ENCODE measurements around the gene RNF207.

The RNF207 gene

DNA sequence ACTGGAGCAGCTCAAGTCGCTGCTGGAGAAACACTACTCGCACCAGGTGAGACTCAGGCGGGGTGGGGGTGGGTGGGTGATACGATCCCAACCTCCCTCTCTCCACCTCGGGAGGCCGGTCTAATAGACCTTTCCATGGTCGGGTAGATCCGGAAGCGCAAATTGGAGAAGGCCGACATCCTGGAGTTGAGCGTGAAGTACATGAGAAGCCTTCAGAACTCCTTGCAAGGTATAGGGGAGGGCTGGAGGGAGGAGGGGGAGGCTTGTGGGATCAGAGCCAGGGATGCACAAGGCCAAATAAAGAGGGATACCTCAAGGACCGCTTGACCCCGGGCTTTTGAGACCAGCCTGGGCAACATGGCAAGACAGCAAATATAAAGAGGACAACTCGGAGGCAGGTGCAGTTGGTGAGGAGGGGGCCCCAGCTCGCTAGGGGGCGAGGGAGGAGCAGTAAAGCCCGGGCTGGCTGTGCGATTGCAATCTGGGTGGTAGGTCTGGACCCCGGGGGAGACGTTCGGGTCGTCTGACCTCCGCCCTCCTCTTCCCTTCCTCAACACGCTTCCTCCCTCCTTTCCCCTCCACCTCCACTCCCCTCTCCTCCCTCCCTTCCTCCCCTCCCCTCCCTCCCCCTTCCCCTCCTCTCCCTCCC lies 38.6 kb downstream of the RNF207 start:
- Histone ChIP-seq H3K4me2 (ENCODE audit: low read depth, low read length, poor library complexity, severe bottlenecking) (no peak overlapping the region), H4K20me1 (ENCODE audit: low read depth, low read length) (no peaks in the 10 kb centered on the region)

DNA sequence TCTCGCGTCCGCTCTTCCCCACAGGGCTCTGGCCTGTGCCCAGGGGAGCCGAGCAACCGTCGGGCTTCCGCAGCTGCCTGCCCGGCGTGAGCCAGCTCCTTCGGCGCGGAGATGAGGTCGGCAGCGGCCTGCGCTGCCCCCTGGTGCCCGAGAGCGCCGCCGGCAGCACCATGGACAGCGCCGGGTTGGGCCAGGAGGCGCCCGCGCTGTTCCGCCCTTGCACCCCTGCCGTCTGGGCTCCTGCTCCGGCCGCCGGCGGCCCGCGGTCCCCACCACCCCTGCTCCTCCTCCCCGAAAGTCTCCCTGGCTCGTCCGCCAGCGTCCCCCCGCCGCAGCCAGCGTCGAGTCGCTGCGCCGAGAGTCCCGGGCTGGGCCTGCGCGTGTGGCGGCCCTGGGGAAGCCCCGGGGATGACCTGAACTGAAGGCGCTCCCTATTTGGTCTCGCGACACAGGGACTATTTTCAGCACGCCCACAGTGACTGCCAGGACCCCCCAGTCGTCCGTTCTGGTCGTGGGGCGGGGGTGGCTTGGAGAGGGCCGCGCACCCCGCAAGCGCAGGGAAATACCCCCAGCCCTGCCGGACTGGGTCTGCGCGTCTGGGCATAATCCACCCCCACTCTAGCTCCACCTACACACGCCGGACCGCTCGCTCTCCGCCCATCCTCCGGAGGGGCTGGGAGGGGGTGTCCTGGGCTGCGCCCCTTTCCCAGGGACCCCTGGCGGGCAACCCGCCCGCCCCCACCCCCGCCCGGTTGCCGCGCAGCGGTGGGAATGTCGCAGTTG lies 39.4 kb downstream of the RNF207 start:
- Histone ChIP-seq H4K20me1 (ENCODE audit: low read depth, low read length) (no peaks in the 10 kb centered on the region), H2AFZ (ENCODE audit: low read depth, low read length, severe bottlenecking) (no peak overlapping the region), H3K36me3 (ENCODE audit: low read length) (no peaks in the 10 kb centered on the region), H3K4me2 (ENCODE audit: low read depth, low read length, poor library complexity, severe bottlenecking) (no peak overlapping the region), H3K9me2 (replicated peaks; ENCODE audit: insufficient read depth, low read length) (no peaks in the 10 kb centered on the region), H3K9me3 (ENCODE audit: insufficient read depth, low read length) (no peaks in the 10 kb centered on the region), H3K79me2 (ENCODE audit: insufficient read depth, low read length) (no peaks in the 10 kb centered on the region), H3K9ac (ENCODE audit: low read length) (no peak overlapping the region), H3K27me3 (ENCODE audit: low read length) (no peaks in the 10 kb centered on the region), H3F3A (ENCODE audit: insufficient read depth) (no peaks in the 10 kb centered on the region), H3K27ac (ENCODE audit: low read depth, low read length) (no peak overlapping the region), H3K4me3 (ENCODE audit: insufficient read depth, low read length, poor library complexity, severe bottlenecking) (no peak overlapping the region)
- no peak for TF ChIP-seq EZH2phosphoT487 (conservative IDR thresholded peaks at IDR 0.05; ENCODE audit: low read length)
- TF ChIP-seq, protein P1, sequence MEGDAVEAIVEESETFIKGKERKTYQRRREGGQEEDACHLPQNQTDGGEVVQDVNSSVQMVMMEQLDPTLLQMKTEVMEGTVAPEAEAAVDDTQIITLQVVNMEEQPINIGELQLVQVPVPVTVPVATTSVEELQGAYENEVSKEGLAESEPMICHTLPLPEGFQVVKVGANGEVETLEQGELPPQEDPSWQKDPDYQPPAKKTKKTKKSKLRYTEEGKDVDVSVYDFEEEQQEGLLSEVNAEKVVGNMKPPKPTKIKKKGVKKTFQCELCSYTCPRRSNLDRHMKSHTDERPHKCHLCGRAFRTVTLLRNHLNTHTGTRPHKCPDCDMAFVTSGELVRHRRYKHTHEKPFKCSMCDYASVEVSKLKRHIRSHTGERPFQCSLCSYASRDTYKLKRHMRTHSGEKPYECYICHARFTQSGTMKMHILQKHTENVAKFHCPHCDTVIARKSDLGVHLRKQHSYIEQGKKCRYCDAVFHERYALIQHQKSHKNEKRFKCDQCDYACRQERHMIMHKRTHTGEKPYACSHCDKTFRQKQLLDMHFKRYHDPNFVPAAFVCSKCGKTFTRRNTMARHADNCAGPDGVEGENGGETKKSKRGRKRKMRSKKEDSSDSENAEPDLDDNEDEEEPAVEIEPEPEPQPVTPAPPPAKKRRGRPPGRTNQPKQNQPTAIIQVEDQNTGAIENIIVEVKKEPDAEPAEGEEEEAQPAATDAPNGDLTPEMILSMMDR (IDR thresholded peaks at IDR 0.05; ENCODE audit: insufficient read depth, low read length, poor library complexity, severe bottlenecking): peak; percentile 43

More for the DNA sequence above, 38.6 kb downstream of the RNF207 start:
- no peak overlapping the region for H3K4me3 ChIP-seq (ENCODE audit: insufficient read depth, low read length, poor library complexity, severe bottlenecking)
- H3F3A ChIP-seq (ENCODE audit: insufficient read depth): no peaks in the 10 kb centered on the region
- TF ChIP-seq EZH2phosphoT487 (conservative IDR thresholded peaks at IDR 0.05; ENCODE audit: low read length): no peak
- TF ChIP-seq, protein P1 (IDR thresholded peaks at IDR 0.05; ENCODE audit: insufficient read depth, low read length, poor library complexity, severe bottlenecking): no peak
- H3K9me2 ChIP-seq (replicated peaks; ENCODE audit: insufficient read depth, low read length): no peaks in the 10 kb centered on the region
- H2AFZ ChIP-seq (ENCODE audit: low read depth, low read length, severe bottlenecking): no peak overlapping the region
- no peaks in the 10 kb centered on the region for H3K27me3 ChIP-seq (ENCODE audit: low read length)
- H3K9me3 ChIP-seq (ENCODE audit: insufficient read depth, low read length): no peaks in the 10 kb centered on the region
- no peaks in the 10 kb centered on the region for H3K36me3 ChIP-seq (ENCODE audit: low read length)
- no peak overlapping the region for H3K27ac ChIP-seq (ENCODE audit: low read depth, low read length)
- H3K79me2 ChIP-seq (ENCODE audit: insufficient read depth, low read length): no peaks in the 10 kb centered on the region
- H3K9ac ChIP-seq (ENCODE audit: low read length): no peak overlapping the region

GRCh38 chr1:6245869-6246496 lies 40.1 kb downstream of the RNF207 start:
- no peaks in the 10 kb centered on the region for H3K9me2 ChIP-seq (replicated peaks; ENCODE audit: insufficient read depth, low read length)
- no peaks in the 10 kb centered on the region for H3F3A ChIP-seq (ENCODE audit: insufficient read depth)
- no peak overlapping the region for H3K9ac ChIP-seq (ENCODE audit: low read length)
- H3K9me3 ChIP-seq (ENCODE audit: insufficient read depth, low read length): no peaks in the 10 kb centered on the region
- H4K20me1 ChIP-seq (ENCODE audit: low read depth, low read length): no peaks in the 10 kb centered on the region
- TF ChIP-seq, protein P1 (IDR thresholded peaks at IDR 0.05; ENCODE audit: insufficient read depth, low read length, poor library complexity, severe bottlenecking): no peak
- no peak for TF ChIP-seq EZH2phosphoT487 (conservative IDR thresholded peaks at IDR 0.05; ENCODE audit: low read length)
- H3K27me3 ChIP-seq (ENCODE audit: low read length): no peaks in the 10 kb centered on the region
- no peak overlapping the region for H2AFZ ChIP-seq (ENCODE audit: low read depth, low read length, severe bottlenecking)
- no peaks in the 10 kb centered on the region for H3K36me3 ChIP-seq (ENCODE audit: low read length)
- H3K4me3 ChIP-seq (ENCODE audit: insufficient read depth, low read length, poor library complexity, severe bottlenecking): no peak overlapping the region
- no peak overlapping the region for H3K4me2 ChIP-seq (ENCODE audit: low read depth, low read length, poor library complexity, severe bottlenecking)
- no peak overlapping the region for H3K27ac ChIP-seq (ENCODE audit: low read depth, low read length)
- H3K79me2 ChIP-seq (ENCODE audit: insufficient read depth, low read length): no peaks in the 10 kb centered on the region

Data from SU-DHL-6 (cell line).